ENCODE results near the gene GTSF1L.

GTSF1L gene

DNA sequence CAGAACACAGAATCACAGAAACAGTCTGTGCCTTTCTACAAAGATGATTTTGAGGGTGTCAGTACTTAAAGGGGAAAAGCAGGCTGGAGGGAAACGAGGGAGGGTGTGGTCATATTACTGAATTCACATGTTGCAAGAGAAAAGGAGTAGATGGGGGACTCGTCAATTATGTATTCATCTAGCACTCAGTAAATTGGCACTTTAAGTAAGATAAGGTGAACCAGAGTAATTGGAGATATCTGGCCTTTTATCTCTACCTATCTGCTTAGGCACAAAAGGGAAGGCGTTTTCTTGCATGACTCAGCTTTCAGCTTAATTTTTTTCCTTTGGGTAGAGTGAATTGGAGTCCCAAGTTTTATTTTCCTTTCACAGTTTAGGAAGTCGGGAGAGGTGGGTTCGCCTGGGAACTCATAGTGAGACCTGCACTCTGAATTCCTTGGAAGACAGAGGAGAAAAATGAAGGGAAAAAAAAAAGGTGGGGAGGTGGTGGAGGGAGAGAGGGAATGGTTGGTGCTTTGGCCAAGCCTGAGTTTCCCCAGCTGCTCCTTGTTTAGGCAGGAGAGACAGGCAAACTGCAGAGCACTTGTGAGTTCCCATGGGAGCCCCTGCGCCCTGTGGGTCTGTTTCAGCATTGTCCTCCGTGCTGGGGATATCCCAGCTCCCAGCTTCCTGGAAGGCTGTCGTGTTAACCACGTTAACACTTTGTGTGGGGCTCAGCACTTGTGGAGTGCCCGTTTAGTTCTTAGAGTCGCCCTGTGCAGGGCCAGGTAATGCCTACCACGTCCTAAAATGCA lies 19.7 kb upstream of the GTSF1L start:
- DNase-seq (ENCODE audit: low read depth in 1 of 2, low spot score in 1 of 2): no peak

DNA sequence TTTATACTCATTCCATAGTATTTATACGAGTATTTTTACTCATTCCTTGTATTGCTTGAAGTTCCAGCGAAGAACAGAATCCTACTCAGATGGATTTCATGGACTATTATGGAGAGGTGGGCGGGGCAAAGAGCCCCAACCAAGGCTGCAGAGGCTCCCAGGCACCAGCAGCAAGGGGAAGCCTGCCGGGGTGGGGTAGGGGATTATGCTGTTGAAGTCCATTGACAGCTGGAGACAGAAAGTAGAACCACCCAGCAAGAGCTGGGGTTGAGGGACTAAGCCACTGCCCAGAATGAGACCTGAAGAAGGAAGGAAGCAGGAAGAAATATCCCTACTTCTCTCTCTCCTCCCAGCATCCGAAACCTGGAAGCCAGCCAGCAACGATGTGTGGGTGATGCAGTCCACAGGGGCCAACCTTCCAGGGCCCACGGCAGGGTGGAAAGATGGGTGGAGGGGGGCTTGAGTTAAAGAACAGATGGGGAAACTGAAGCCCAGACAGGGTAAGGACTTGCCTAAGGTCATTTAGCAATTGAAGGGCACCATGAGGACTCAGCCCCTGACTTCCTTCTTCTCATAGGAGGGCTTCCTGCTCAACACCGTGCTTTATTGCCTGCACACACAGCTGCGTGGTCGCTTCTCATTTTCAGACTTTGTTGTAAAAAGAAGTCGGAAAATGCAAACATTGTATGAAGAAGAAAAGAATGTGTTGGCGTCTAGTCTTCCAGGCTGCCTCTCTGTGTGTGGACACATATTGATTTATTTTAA lies 18.3 kb upstream of the GTSF1L start:
- DNase-seq (ENCODE audit: low read depth in 1 of 2, low spot score in 1 of 2): no peak

DNA sequence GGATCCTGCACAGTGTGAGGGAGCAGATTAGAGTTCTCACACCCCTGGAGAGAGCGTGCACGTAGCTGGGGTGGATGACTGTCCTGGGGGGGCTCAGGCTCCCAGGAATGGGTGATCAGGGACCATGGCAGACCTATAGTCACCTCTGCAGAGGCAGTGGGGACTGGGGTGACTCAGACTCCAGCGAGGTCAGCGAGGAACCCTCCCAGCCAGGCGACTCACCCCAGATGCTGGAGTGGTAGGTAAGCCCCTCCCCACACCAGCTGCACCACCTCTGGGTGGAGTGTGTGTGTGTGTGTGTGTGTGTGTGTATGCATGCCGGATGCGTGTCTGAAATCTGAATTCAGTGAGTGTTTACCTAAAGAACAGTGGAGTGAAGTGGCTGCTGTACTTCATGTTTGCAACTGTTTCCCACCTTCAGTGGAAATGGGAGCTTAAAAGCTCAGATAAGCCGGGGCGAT lies 17.4 kb upstream of the GTSF1L start:
- DNase-seq (ENCODE audit: low read depth in 1 of 2, low spot score in 1 of 2): no peak

DNA sequence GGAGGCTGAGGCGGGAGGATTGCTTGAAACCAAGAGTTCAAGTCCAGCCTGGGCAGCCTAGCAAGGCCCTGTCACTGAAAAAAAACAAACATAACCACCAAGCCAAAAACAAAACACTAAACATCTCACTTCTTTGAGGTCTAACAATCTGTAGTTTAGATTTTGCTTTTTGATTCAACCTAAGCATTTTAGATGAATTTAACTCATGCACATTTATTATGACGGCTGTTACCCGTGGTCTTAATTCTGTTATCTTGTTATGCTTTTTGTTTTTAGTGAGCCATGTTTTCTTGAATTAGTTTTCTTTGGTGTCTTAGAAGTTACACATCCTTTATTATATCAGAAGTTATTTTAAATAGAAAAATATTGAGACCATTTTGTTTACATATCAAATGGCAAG lies 13.8 kb upstream of the GTSF1L start:
- no peak for DNase-seq (ENCODE audit: low read depth in 1 of 2, low spot score in 1 of 2)

DNA sequence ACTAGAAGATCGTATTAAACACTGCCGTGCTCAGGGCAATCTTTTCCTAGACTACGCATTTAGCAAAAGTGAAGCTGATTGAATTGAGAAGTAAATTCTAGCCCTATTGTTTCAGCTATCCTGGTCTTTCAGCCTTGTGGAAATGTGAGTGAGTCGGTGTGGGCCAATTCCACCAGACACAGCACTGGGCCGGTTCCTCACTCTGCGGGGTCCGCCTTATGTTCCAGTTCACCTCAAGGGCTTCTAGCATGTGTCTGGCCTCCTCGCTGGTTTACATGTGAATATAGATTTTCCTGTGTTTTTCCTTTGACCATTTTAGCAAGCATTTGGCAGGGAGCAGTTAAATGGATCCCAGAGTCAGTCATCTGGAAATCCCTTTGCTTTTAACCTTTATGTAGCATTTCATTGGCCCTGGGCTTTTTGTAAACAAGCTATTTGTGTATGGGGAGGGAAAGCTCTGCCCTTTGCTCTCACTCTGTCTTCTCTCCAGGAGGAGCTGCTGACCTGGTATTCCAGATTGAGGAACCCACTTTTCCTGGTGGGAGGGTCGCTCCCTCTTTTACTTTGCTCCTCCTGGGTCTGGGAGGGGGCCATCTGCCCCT lies 12.4 kb upstream of the GTSF1L start:
- no peak for DNase-seq (ENCODE audit: low read depth in 1 of 2, low spot score in 1 of 2)

DNA sequence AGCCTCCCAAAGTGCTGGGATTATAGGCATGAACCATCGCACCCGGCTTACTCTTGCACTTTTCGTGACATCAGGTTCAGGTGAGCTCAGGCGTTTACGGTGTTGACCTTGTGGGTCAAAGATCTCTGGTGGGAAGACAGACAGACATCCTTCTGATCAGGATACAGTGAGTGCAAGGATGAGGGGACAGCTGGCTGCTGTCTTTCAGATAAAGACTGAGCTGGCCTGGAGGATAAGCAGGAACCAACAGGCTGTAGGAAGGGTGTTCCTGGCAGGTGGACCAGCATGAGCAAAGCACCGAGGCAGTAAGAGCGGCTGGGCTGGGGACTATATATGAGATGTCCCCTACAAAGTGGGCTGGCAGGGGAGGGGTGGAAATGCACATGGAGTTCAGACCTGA lies 11.1 kb upstream of the GTSF1L start:
- DNase-seq (ENCODE audit: low read depth in 1 of 2, low spot score in 1 of 2): no peak

DNA sequence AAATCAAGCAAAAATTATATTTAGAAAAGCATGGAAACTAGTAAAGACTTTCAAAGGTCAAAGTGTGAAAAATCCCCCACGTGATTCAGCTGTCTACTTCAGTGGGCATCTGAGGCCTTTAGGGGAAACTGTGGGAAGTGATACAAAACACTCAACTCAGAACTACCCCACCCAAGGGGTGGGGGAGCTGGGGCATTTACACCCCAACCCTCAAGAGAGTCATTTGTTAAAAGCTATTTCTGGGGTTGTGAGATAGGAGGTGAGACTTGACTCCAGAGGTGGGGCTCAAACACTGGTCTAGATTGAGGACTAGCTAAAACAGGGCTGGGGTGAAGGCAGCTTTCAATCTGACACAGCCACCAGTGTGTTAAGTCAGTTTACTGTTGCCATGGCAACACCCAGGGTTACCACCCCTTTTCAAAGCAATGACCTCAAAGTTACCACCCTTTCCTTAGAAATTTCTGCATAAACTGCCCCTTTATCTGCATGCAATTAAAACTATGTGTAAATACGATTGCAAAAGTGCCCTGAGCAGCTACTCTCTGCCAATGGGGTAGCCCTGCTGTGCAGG lies 9.9 kb upstream of the GTSF1L start:
- no peak for DNase-seq (ENCODE audit: low read depth in 1 of 2, low spot score in 1 of 2)

DNA sequence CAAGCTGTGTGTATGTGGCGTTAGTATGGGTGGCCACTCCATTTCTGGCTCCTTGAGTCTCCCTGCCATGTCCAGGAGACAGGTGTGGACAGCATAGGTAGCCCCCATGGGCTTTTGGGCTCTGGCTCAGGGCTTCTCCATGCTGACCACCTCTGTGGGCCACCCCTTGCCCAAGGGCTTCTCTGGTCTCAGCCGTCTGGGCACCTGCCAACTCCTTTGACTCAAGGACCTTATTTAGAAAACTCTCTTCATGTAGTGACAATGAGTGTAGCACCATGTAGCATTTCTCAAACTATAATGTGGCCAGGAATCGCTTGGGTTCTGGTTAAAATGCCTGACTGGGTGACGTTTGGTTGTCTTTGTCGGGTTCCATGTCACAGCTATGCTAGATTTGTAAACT lies 5.1 kb upstream of the GTSF1L start:
- no peak for DNase-seq (ENCODE audit: low read depth in 1 of 2, low spot score in 1 of 2)

DNA sequence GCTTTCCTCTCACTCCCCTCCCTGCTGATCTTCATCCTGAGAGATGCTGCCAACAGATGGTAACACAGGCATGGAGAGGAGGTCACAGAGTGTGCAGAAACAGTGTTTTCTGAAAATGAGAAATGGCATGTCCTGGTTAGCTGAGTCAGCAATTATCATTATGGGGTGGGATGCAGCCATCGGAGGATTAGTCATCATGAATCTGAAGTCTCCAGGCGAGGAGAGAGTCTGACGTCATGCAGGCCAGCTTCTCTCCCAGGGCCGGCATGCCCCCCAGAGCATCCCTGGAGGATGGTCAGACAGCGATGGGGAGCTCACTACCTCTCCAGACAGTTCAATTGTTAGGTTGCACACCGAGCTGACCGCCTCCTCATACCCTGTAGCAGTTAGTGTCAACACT lies 4.7 kb upstream of the GTSF1L start:
- DNase-seq (ENCODE audit: low read depth in 1 of 2, low spot score in 1 of 2): no peak

DNA sequence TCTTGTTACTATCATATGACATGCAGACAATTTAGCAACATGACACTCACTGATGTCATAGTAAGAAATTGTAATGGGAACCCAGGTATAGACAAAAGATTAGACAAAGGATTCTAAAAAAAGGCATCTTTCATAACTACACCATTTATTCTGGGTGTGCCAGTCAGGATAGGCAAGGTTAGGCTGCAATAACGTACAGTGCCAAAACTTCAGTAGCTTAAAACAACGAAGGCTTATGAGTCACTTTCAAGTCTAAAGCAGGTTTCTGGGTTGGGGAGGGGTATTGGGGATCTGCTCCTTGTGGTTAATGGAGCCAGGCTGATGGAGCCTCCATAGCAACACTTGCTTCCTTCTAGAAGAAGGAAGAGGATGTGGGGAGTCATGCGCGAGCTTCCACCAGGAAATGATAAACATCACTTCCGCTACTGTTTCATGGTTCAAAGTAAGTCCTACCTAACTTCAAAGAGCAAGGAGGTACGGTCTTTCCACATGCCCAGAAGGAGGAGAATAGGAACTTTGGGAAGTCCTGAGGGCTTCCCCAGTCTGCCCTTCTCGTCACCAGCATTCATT lies 2.0 kb upstream of the GTSF1L start:
- DNase-seq (ENCODE audit: low read depth in 1 of 2, low spot score in 1 of 2): no peak

DNA sequence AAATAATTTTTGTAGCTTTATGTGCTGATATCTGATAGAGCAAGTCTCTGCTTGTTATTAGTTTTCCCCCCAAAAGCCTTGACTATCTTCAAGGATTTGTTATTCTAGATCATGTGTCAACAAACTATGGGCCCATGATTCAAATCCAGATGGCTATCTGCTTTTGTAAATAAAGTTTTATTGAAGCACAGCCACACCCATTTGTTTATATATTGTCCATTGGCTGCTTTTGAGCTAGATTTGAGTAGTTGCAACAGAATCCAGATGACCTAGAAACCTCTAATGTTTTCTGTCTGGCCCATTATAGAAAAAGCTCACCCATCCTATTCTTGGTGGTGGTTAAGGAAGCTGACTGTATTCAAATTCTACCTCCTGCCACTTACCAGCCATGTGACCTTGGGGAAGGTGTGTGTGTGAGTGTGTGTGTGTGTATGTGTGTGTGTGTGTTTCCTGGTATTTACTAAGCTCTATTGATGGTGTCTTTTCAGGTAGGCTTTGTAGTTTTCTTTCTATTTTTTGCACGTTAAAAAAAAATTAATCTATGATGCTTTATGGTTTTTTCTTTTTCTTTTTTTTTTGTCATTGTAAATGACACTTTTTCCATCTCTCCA lies 1.3 kb upstream of the GTSF1L start:
- no peak for DNase-seq (ENCODE audit: low read depth in 1 of 2, low spot score in 1 of 2)

DNA sequence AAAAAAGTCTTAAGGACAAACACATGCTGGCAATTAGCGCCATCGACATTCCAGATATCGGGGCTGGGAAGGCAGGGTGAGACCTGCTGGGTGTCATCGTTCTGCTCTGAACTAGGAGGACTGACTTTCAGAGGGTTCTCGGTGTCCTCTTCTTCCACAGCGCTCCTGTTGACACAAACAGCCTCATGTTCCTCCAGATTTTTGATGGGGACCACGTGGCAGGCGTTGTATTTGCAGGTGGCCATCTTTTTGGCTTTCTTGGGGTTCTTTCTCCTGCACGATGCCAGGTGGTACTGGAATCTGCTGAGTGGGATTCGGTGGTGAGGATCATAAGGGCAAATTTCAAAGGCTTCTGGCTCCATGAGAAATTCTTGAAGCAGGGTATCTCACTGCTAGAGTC lies 469 bp downstream of the GTSF1L start:
- DNase-seq (ENCODE audit: low read depth in 1 of 2, low spot score in 1 of 2): no peak

DNA sequence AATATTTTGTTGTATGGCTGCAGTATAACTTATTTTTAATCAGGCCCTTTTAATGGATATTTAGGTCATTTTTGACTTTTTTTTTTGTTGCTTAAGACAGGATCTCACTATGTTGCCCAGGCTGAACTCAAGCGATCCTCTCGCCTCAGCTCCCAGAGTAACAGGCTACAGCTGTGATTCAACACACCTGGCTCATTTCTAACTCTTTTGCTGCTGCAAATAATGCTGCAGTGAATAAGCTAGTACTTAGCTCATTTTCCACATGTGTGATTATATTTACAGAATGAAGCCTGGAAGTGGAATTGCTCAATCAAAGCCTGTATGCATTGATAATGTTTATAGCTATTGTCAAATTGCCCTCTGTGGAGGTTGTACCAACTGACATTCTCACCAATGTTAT lies 1.1 kb downstream of the GTSF1L start:
- no peak for DNase-seq (ENCODE audit: low read depth in 1 of 2, low spot score in 1 of 2)

DNA sequence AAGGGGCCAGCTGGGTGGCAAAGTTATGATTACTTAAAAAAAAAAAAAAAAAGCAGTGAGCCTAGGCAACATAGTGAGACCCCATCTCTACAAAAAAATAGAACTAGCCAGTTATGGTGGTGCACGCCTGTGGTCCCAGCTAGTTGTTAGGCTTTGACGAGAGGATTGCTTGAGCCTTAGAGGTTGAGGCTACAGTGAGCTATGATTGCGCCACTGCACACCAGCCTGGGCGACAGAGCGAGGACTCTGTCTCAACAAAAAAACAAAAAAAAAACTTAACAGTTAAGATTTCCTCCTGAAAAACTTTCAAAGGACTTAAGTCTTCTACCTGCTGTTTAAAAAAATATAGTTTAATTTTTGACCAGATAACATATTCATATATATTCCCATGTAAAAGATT lies 2.4 kb downstream of the GTSF1L start:
- DNase-seq (ENCODE audit: low read depth in 1 of 2, low spot score in 1 of 2): no peak

DNA sequence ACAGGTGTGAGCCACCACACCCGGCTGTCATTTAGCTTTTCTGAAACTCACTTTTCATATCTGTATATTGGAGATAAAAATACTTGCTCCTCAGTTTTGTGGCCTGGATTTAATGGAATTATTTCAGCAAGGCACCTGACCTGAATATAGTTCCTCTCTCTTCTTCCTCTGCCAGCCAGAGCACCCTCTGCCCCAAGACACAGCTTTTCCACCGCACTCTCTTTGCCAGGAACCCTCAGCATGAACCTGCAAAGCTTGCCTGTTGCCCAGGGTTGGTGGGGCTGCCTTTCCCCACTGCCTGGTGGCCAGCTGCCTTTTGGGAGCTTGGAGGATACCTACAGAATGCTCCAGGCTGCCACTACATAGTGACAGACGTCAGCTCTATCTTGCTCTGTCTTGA lies 3.1 kb downstream of the GTSF1L start:
- no peak for DNase-seq (ENCODE audit: low read depth in 1 of 2, low spot score in 1 of 2)

DNA sequence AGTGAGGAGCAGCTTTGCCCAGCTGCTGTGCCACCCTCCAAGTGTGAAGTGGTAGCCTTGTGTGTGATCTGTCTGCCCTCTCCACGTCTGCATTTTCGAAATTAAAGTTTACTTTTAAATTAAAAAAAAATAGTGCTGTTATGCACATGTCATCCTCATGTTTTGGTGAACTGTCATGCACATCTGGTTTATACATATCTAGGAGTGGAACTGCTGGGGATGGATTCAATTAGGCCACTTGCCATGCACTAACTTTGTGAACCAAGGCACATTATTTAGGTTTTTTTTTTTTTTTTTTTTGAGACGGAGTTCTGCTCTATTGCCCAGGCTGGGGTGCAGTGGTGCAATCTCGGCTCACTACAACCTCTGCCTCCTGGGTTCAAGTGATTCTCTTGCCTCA lies 3.6 kb downstream of the GTSF1L start:
- no peak for DNase-seq (ENCODE audit: low read depth in 1 of 2, low spot score in 1 of 2)

DNA sequence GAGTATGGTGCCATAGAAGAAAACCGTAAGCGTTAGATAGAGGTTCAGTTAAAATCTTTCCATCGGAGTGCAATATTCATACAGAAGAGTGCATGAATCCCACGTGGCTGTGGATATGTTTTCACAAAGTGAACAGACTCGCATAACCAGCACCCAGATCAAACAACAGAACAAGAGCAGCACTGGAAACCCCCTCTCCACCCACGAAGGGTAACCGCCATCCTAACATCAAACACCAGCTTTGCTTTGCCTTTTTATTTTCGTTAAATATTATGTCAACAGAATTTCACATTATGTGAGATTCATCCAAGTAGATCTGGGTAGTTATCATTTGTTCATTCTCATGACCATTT lies 4.7 kb downstream of the GTSF1L start:
- DNase-seq (ENCODE audit: low read depth in 1 of 2, low spot score in 1 of 2): peak in 1 of 2 donors; percentile 21

DNA sequence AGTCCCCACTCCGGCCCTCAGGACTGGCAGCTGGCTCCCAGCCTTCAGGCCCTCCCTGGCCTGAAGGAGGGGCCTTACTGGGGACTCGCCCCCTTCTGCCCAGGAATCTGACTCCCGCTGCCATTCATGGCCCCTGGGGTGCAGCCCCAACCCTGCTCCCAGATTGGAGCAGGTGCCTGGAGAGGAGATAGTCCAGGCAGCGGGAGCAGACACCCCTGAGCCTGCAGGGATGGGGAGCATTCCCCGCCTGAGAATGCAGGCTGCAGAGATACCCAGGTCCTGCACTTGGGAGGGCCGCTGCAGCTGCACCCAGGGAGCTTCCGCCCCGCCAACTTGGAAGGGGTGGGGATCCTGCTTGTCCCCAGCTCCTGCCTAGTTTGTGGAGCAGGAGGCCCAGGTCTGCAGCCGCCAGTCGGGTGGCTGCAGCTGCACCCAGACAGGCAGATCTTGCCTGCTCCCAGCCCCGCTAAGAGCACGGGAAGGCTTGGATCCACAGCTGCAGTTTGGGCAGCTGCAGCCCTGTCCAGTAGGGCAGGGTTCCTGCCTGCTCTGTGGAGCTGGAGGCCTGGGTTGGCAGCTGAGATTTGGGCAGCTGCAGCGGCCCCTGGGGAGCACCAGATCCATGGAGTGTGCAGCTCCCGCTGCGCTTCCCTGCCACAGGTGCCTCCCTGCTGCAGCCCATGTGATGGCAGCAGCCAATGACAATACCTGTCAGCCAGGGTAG lies 5.2 kb downstream of the GTSF1L start:
- DNase-seq (ENCODE audit: low read depth in 1 of 2, low spot score in 1 of 2): no peak

DNA sequence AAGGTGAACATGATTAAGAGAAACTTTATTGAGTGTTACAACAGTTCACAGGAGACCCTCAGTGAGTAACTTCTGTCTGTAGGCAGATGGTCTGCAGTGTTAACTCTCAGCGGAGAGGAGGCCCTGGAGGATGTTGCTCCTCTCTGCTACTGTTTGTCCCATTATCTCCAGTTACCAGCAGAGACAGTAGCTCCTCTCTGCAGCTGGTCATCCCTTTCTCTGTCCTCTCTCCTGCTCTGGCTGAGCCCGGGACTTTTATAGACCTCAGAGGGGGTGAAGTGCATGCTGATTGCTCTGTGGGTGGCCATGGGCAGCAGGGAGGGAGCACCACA lies 5.7 kb downstream of the GTSF1L start:
- no peak for DNase-seq (ENCODE audit: low read depth in 1 of 2, low spot score in 1 of 2)

DNA sequence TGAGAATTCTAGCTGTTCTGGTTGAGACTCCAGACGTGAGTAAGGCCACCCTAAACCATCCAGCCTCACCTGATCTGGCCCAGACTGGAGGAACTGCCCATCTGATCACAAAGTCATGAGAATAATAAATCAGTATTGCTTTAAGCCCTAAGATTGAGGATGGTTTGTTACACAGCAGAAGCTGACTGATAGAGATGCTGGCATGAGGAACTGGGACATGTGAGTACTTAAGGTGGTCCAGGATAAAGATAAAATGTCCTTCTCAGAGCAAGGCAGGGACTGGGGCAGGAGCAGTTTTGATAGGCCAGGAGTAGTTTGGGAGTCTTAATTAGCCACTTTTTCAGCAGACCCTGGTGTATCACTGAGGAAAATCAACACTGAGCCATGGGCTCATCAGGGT lies 6.8 kb downstream of the GTSF1L start:
- no peak for DNase-seq (ENCODE audit: low read depth in 1 of 2, low spot score in 1 of 2)

DNA sequence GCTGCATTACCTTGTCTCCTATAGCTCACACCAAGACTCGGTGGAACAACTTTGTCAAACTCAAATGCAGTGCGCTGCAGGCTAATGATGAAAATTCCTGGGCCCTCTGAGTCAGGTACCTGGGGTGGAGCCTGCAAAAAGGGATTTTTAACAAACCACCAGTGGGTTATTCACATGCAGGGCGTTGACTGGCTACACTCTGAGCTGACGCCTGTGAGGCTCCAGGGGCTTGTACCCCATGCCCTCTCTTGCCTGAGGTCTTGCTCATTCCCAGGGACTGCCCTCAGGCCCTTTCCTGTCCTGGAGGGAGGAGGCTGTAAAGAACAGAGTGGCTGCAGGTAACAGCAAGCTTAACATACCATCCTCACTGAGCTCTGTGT lies 9.2 kb downstream of the GTSF1L start:
- no peak for DNase-seq (ENCODE audit: low read depth in 1 of 2, low spot score in 1 of 2)
